Measurements from ENCODE around the gene TMEM87A. TPM values are rescaled to one million over a fixed set of nuclear protein-coding genes. Genes with fewer than 3 reads are reported as not detected.

Gene TMEM87A
- total and polyA plus RNA-seq, 2 experiments from 2014 or later, result 64.6 to 66.1 TPM

DNA sequence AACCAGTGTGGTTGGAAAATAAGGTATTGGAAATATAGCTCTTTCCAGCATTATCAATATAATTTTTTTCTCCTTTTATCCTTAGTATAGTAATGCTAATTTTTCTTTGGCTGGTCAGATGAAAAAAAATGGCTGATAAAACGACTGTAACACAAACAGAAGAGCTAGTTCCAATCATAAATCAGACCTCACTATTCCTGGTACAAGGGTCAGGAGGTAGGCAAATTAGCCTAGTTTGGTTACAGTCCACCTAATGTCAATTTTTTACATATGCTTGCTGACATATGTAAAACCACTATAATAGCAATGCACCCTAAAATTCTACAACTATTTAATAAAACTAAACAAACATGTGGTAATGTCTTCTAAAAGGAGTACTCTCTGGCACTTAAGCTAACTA, 45.2 kb downstream of the TMEM87A start:
- Histone ChIP-seq H3K36me3 (ENCODE audit: low read depth) (peaks cover 80% of the 10 kb centered on the region), H3K9ac (no peak overlapping the region), H3K4me1 (ENCODE audit: insufficient read depth) (no peaks in the 10 kb centered on the region), H3K9me3 (ENCODE audit: low read depth) (no peaks in the 10 kb centered on the region), H4K20me1 (ENCODE audit: insufficient read depth) (no peaks in the 10 kb centered on the region), H3K27me3 (replicated peaks; ENCODE audit: insufficient read depth) (no peaks in the 10 kb centered on the region), H2AFZ (no peak overlapping the region), H3K4me2 (ENCODE audit: unreplicated experiment) (no peak overlapping the region), H3F3A (ENCODE audit: insufficient read depth) (0 out of 2 replicates have a peak, but pooled peaks cover 3% of the 10 kb centered on the region), H3K79me2 (ENCODE audit: insufficient read depth) (peaks cover 36% of the 10 kb centered on the region), H3K4me3 (no peak overlapping the region), H3K27ac (no peak overlapping the region), H3K9me2 (ENCODE audit: insufficient read depth) (no peaks in the 10 kb centered on the region)
- no peak for DNase-seq
- TF ChIP-seq EZH2 (IDR thresholded peaks at IDR 0.05; ENCODE audit: insufficient read depth, poor library complexity, severe bottlenecking) (no peak), EZH2phosphoT487 (IDR thresholded peaks at IDR 0.05; ENCODE audit: insufficient read depth, low read depth) (no peak)
- in situ Hi-C loops (cut with MboI), result no loop called here
- 50 to 56% methylated on average over 1 of the region's 1 CpG for WGBS, 2 experiments (ENCODE audit: low coverage in 1 of 2, low lambda C conversion rate in 2 of 2, missing lambda C conversion rate in 2 of 2)

GRCh38 chr15:42226648-42227047, 46.6 kb downstream of the TMEM87A start:
- no peaks in the 10 kb centered on the region for H3F3A ChIP-seq (ENCODE audit: insufficient read depth)
- H3K4me2 ChIP-seq (ENCODE audit: unreplicated experiment), result no peak overlapping the region
- H2AFZ ChIP-seq, result no peak overlapping the region

GRCh38 chr15:42220216-42220615, 53.0 kb downstream of the TMEM87A start:
- DNase-seq, result no peak
- Histone ChIP-seq H3K4me1 (ENCODE audit: insufficient read depth) (no peaks in the 10 kb centered on the region), H3K9me3 (ENCODE audit: low read depth) (no peaks in the 10 kb centered on the region), H3K4me2 (ENCODE audit: unreplicated experiment) (no peak overlapping the region), H3K27ac (no peak overlapping the region), H3F3A (ENCODE audit: insufficient read depth) (peaks cover 34% of the 10 kb centered on the region; the same call in 1 of the 2 replicates), H3K79me2 (ENCODE audit: insufficient read depth) (peaks cover 9% of the 10 kb centered on the region), H2AFZ (no peak overlapping the region), H3K27me3 (replicated peaks; ENCODE audit: insufficient read depth) (no peaks in the 10 kb centered on the region), H3K9ac (no peak overlapping the region), H3K4me3 (no peak overlapping the region), H4K20me1 (ENCODE audit: insufficient read depth) (no peaks in the 10 kb centered on the region), H3K36me3 (ENCODE audit: low read depth) (peaks cover 71% of the 10 kb centered on the region), H3K9me2 (ENCODE audit: insufficient read depth) (no peaks in the 10 kb centered on the region)
- WGBS, 2 experiments (ENCODE audit: low coverage in 1 of 2, low lambda C conversion rate in 2 of 2, missing lambda C conversion rate in 2 of 2), result 50 to 52% methylated on average over 2 of the region's 2 CpGs
- TF ChIP-seq EZH2 (IDR thresholded peaks at IDR 0.05; ENCODE audit: insufficient read depth, poor library complexity, severe bottlenecking) (no peak), EZH2phosphoT487 (IDR thresholded peaks at IDR 0.05; ENCODE audit: insufficient read depth, low read depth) (no peak)
- in situ Hi-C loops (cut with MboI), result no loop called here

More at GRCh38 chr15:42226648-42227047, 46.6 kb downstream of the TMEM87A start:
- Histone ChIP-seq H3K9ac (no peak overlapping the region), H3K4me3 (no peak overlapping the region), H3K9me3 (ENCODE audit: low read depth) (no peaks in the 10 kb centered on the region), H3K27me3 (replicated peaks; ENCODE audit: insufficient read depth) (no peaks in the 10 kb centered on the region), H3K36me3 (ENCODE audit: low read depth) (peaks cover 74% of the 10 kb centered on the region), H3K4me1 (ENCODE audit: insufficient read depth) (no peaks in the 10 kb centered on the region), H3K79me2 (ENCODE audit: insufficient read depth) (peaks cover 29% of the 10 kb centered on the region), H4K20me1 (ENCODE audit: insufficient read depth) (no peaks in the 10 kb centered on the region), H3K9me2 (ENCODE audit: insufficient read depth) (no peaks in the 10 kb centered on the region), H3K27ac (no peak overlapping the region)
- in situ Hi-C loops (cut with MboI), result no loop called here
- no peak for DNase-seq
- no peak for TF ChIP-seq EZH2 (IDR thresholded peaks at IDR 0.05; ENCODE audit: insufficient read depth, poor library complexity, severe bottlenecking)
- TF ChIP-seq EZH2phosphoT487 (IDR thresholded peaks at IDR 0.05; ENCODE audit: insufficient read depth, low read depth), result no peak
- 82 to 84% methylated on average over 5 of the region's 5 CpGs for WGBS, 2 experiments (ENCODE audit: low coverage in 1 of 2, low lambda C conversion rate in 2 of 2, missing lambda C conversion rate in 2 of 2)

DNA sequence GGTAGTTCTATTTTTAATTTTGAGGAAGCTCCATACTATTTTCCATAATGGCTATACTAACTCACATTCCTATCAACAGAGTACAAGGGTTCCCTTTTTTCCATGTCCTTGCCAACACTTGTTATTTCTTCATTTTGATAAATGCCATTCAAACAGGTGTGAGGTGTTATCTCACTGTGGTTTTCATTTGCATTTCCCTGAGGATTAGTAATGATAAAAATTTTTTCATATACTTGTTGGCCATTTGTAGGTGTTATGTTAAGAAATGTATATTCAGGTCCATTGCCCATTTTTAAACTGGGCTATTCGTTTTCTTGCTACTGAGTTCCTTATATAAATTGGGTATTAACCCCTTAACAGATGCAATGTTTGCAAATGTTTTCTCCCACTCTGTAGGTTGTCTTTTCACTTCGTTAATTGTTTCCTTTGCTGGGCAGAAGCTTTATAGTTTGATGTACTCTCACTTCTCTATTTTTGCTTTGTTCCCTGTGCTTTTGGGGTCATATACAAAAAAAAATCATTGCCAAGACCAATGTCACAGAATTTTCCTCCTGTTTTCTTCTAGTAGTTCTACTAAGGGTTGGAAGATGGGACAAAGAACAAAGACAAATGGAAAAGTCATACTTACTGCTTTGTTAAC, 54.2 kb downstream of the TMEM87A start:
- Histone ChIP-seq H3K9me2 (ENCODE audit: insufficient read depth) (no peaks in the 10 kb centered on the region), H2AFZ (no peak overlapping the region), H3K9ac (no peak overlapping the region), H3K9me3 (ENCODE audit: low read depth) (no peaks in the 10 kb centered on the region), H3K4me1 (ENCODE audit: insufficient read depth) (no peaks in the 10 kb centered on the region), H3K36me3 (ENCODE audit: low read depth) (peaks cover 68% of the 10 kb centered on the region), H3K27me3 (replicated peaks; ENCODE audit: insufficient read depth) (no peaks in the 10 kb centered on the region), H3K4me2 (ENCODE audit: unreplicated experiment) (no peak overlapping the region), H3K79me2 (ENCODE audit: insufficient read depth) (peaks cover 21% of the 10 kb centered on the region), H4K20me1 (ENCODE audit: insufficient read depth) (no peaks in the 10 kb centered on the region), H3F3A (ENCODE audit: insufficient read depth) (peaks cover 39% of the 10 kb centered on the region), H3K27ac (no peak overlapping the region), H3K4me3 (no peak overlapping the region)
- 5 to 13% methylated on average over 2 of the region's 2 CpGs for WGBS, 2 experiments (ENCODE audit: low coverage in 1 of 2, low lambda C conversion rate in 2 of 2, missing lambda C conversion rate in 2 of 2)
- TF ChIP-seq EZH2phosphoT487 (IDR thresholded peaks at IDR 0.05; ENCODE audit: insufficient read depth, low read depth), result no peak
- no peak for DNase-seq
- in situ Hi-C loops (cut with MboI), result no loop called here

Measured in GM23248 (cell line).